HEK293 (cell line): ENCODE results near the gene MTCL1.

ENCODE experiments used
- CTCF ChIA-PET: fragments of 350-600 bp; formaldehyde crosslinking; extraction: SDS; loops from one replicate; lab custom pipeline; 2021; ENCODE audit warnings: antibody characterized with exemption; lab: Yijun Ruan, JAX
- POLR2A ChIA-PET: fragments of 300-600 bp; formaldehyde crosslinking; extraction: SDS; loops from one replicate; lab custom pipeline; 2020; ENCODE audit warnings: antibody characterized with exemption, inconsistent platforms; lab: Yijun Ruan, JAX
- H3K27ac ChIP-seq: fragments of 200-500 bp; sonication (Bioruptor generic); 2 replicates; pipeline ENCODE4 v1.5.1; 2014; ENCODE audit warnings: low read depth, low read length, control low read depth, inconsistent platforms; ENCODE audit errors: extremely low read depth
- H3K36me3 ChIP-seq, 2 experiments: fragments of 200-500 bp in 1 of 2; sonication (Bioruptor generic) in 1 of 2; 1 replicate in 1 of 2; 2 replicates in 1 of 2; pipeline ENCODE4 v1.5.1; 2014 to 2017; ENCODE audit warnings: inconsistent platforms in 2 of 2, low read length in 2 of 2; ENCODE audit not compliant: control insufficient read depth in 2 of 2, insufficient read depth in 1 of 2
- H3K4me1 ChIP-seq: fragments of 200-500 bp; sonication (Bioruptor generic); 2 replicates; pipeline ENCODE4 v1.5.1; 2014; ENCODE audit warnings: mild to moderate bottlenecking, low read length, inconsistent platforms; ENCODE audit not compliant: control insufficient read depth, insufficient read depth
- H3K4me3 ChIP-seq: 2 replicates; pipeline ENCODE4 v1.5.1; 2011; ENCODE audit warnings: low read depth, mild to moderate bottlenecking, control low read depth, low read length, moderate library complexity
- H3K9me3 ChIP-seq: fragments of 200-500 bp; sonication (Bioruptor generic); 2 replicates; pipeline ENCODE4 v1.5.1; 2014; ENCODE audit warnings: low read depth, low read length, inconsistent platforms; ENCODE audit not compliant: control insufficient read depth, insufficient read depth
- FEZF1 ChIP-seq: fragments of 450-650 bp; formaldehyde crosslinking; IDR thresholded peaks from 2 replicates; pipeline ENCODE4 v1.5.1; 2016; ENCODE audit warnings: missing biosample characterization, missing genetic modification characterization
- KLF9 ChIP-seq: fragments of 450-650 bp; formaldehyde crosslinking; IDR thresholded peaks from 2 replicates; pipeline ENCODE4 v1.5.1; 2016; ENCODE audit warnings: missing biosample characterization, missing genetic modification characterization, low read depth
- MZF1 ChIP-seq: fragments of 450-650 bp; formaldehyde crosslinking; IDR thresholded peaks from 2 replicates; pipeline ENCODE4 v1.5.1; 2017; ENCODE audit warnings: missing biosample characterization, missing genetic modification characterization, borderline replicate concordance
- SP7 ChIP-seq: fragments of 450-650 bp; formaldehyde crosslinking; IDR thresholded peaks from 2 replicates; pipeline ENCODE4 v1.5.1; 2016; ENCODE audit warnings: missing biosample characterization, missing genetic modification characterization
- YY2 ChIP-seq: fragments of 450-650 bp; formaldehyde crosslinking; IDR thresholded peaks from 2 replicates; pipeline ENCODE4 v1.5.1; 2016; ENCODE audit warnings: missing biosample characterization, missing genetic modification characterization
- ZBTB17 ChIP-seq: fragments of 450-650 bp; formaldehyde crosslinking; IDR thresholded peaks from 2 replicates; pipeline ENCODE4 v1.5.1; 2016; ENCODE audit warnings: missing biosample characterization, missing genetic modification characterization
- ZBTB21 ChIP-seq: fragments of 450-650 bp; formaldehyde crosslinking; IDR thresholded peaks from 2 replicates; pipeline ENCODE4 v1.5.1; 2017; ENCODE audit warnings: missing biosample characterization, missing genetic modification characterization
- ZFHX2 ChIP-seq: fragments of 450-650 bp; formaldehyde crosslinking; conservative IDR thresholded peaks from 2 replicates; pipeline ENCODE4 v1.5.1; 2016; ENCODE audit warnings: missing biosample characterization, missing genetic modification characterization
- ZFP3 ChIP-seq: fragments of 450-650 bp; formaldehyde crosslinking; IDR thresholded peaks from 2 replicates; pipeline ENCODE4 v1.5.1; 2016; ENCODE audit warnings: low read depth, missing biosample characterization, missing genetic modification characterization
- ZFP37 ChIP-seq: fragments of 450-650 bp; formaldehyde crosslinking; IDR thresholded peaks from 2 replicates; pipeline ENCODE4 v1.5.1; 2016; ENCODE audit warnings: missing biosample characterization, missing genetic modification characterization
- ZNF121 ChIP-seq: fragments of 450-650 bp; formaldehyde crosslinking; IDR thresholded peaks from 2 replicates; pipeline ENCODE4 v1.5.1; 2016; ENCODE audit warnings: missing biosample characterization, missing genetic modification characterization
- ZNF335 ChIP-seq: fragments of 450-650 bp; formaldehyde crosslinking; conservative IDR thresholded peaks from 2 replicates; pipeline ENCODE4 v1.5.1; 2016; ENCODE audit warnings: missing biosample characterization, missing genetic modification characterization
- ZNF560 ChIP-seq: fragments of 450-650 bp; formaldehyde crosslinking; IDR thresholded peaks from 2 replicates; pipeline ENCODE4 v1.5.1; 2017; ENCODE audit warnings: missing biosample characterization, missing genetic modification characterization, borderline replicate concordance
- ZNF707 ChIP-seq: fragments of 450-650 bp; formaldehyde crosslinking; IDR thresholded peaks from 2 replicates; pipeline ENCODE4 v1.5.1; 2016; ENCODE audit warnings: missing biosample characterization, missing genetic modification characterization
- TF ChIP-seq, protein P1 (sequence below): fragments of 450-650 bp; formaldehyde crosslinking; IDR thresholded peaks from 2 replicates; pipeline ENCODE4 v1.5.1; 2017; ENCODE audit warnings: missing biosample characterization, missing genetic modification characterization
- TF ChIP-seq, protein P2 (sequence below): fragments of 450-650 bp; formaldehyde crosslinking; IDR thresholded peaks from 2 replicates; pipeline ENCODE4 v1.5.1; 2016; ENCODE audit warnings: missing biosample characterization, missing genetic modification characterization
- TF ChIP-seq, protein P3 (sequence below): fragments of 450-650 bp; formaldehyde crosslinking; IDR thresholded peaks from 2 replicates; pipeline ENCODE4 v1.5.1; 2016; ENCODE audit warnings: missing biosample characterization, missing genetic modification characterization, low read depth
- TF ChIP-seq, protein P4 (sequence below): fragments of 450-650 bp; formaldehyde crosslinking; IDR thresholded peaks from 2 replicates; pipeline ENCODE4 v1.5.1; 2017; ENCODE audit warnings: missing biosample characterization, missing genetic modification characterization
- TF ChIP-seq, protein P5 (sequence below): fragments of 450-650 bp; formaldehyde crosslinking; IDR thresholded peaks from 2 replicates; pipeline ENCODE4 v1.5.1; 2017; ENCODE audit warnings: missing biosample characterization, missing genetic modification characterization
- TF ChIP-seq, protein P6 (sequence below): fragments of 450-650 bp; formaldehyde crosslinking; IDR thresholded peaks from 2 replicates; pipeline ENCODE4 v1.5.1; 2016; ENCODE audit warnings: missing biosample characterization, missing genetic modification characterization, low read depth
- TF ChIP-seq, protein P7 (sequence below): fragments of 450-650 bp; formaldehyde crosslinking; IDR thresholded peaks from 2 replicates; pipeline ENCODE4; 2016; ENCODE audit warnings: missing biosample characterization, missing genetic modification characterization
- TF ChIP-seq, protein P8 (sequence below): fragments of 450-650 bp; formaldehyde crosslinking; IDR thresholded peaks from 2 replicates; pipeline ENCODE4 v1.5.1; 2017; ENCODE audit warnings: missing biosample characterization, mild to moderate bottlenecking, missing genetic modification characterization, moderate library complexity

MTCL1 gene

DNA sequence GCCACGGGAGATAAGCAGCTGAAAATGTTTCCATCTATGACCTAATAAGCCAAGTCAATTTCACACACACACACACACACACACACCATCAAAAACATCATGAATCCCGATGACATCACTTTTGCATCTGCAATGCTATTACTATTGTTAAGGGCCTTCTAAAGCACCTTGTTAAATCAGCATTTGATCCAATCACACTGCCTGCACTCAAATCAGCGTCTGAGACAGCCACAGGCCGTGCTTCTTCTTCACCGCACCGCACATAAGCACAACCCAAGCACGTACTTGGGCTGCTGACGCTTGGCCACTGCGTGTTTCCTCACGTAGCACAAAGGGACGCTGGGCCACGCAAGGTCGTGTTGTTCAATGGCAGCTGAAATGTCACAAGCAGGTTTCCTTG lies 15.8 kb upstream of the MTCL1 start:
- TF ChIP-seq, protein P1, sequence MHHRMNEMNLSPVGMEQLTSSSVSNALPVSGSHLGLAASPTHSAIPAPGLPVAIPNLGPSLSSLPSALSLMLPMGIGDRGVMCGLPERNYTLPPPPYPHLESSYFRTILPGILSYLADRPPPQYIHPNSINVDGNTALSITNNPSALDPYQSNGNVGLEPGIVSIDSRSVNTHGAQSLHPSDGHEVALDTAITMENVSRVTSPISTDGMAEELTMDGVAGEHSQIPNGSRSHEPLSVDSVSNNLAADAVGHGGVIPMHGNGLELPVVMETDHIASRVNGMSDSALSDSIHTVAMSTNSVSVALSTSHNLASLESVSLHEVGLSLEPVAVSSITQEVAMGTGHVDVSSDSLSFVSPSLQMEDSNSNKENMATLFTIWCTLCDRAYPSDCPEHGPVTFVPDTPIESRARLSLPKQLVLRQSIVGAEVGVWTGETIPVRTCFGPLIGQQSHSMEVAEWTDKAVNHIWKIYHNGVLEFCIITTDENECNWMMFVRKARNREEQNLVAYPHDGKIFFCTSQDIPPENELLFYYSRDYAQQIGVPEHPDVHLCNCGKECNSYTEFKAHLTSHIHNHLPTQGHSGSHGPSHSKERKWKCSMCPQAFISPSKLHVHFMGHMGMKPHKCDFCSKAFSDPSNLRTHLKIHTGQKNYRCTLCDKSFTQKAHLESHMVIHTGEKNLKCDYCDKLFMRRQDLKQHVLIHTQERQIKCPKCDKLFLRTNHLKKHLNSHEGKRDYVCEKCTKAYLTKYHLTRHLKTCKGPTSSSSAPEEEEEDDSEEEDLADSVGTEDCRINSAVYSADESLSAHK, result peak; percentile 35; the same call in 1 of the 2 replicates
- TF ChIP-seq, protein P2, sequence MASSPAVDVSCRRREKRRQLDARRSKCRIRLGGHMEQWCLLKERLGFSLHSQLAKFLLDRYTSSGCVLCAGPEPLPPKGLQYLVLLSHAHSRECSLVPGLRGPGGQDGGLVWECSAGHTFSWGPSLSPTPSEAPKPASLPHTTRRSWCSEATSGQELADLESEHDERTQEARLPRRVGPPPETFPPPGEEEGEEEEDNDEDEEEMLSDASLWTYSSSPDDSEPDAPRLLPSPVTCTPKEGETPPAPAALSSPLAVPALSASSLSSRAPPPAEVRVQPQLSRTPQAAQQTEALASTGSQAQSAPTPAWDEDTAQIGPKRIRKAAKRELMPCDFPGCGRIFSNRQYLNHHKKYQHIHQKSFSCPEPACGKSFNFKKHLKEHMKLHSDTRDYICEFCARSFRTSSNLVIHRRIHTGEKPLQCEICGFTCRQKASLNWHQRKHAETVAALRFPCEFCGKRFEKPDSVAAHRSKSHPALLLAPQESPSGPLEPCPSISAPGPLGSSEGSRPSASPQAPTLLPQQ (tag by site-specific recombination), result peak; percentile 30; the same call in 1 of the 2 replicates
- TF ChIP-seq, protein P3, sequence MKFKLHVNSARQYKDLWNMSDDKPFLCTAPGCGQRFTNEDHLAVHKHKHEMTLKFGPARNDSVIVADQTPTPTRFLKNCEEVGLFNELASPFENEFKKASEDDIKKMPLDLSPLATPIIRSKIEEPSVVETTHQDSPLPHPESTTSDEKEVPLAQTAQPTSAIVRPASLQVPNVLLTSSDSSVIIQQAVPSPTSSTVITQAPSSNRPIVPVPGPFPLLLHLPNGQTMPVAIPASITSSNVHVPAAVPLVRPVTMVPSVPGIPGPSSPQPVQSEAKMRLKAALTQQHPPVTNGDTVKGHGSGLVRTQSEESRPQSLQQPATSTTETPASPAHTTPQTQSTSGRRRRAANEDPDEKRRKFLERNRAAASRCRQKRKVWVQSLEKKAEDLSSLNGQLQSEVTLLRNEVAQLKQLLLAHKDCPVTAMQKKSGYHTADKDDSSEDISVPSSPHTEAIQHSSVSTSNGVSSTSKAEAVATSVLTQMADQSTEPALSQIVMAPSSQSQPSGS, result peak; percentile 87
- TF ChIP-seq ZNF335 (peak; percentile 43; the same call in 1 of the 2 replicates), ZBTB21 (tag by site-specific recombination) (peak; percentile 41; the same call in 1 of the 2 replicates), YY2 (peak; percentile 55), SP7 (tag by site-specific recombination) (no peak), ZFHX2 (no peak), ZFP3 (no peak)
- TF ChIP-seq, protein P4, sequence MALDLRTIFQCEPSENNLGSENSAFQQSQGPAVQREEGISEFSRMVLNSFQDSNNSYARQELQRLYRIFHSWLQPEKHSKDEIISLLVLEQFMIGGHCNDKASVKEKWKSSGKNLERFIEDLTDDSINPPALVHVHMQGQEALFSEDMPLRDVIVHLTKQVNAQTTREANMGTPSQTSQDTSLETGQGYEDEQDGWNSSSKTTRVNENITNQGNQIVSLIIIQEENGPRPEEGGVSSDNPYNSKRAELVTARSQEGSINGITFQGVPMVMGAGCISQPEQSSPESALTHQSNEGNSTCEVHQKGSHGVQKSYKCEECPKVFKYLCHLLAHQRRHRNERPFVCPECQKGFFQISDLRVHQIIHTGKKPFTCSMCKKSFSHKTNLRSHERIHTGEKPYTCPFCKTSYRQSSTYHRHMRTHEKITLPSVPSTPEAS (tag by site-specific recombination), result peak; percentile 47
- TF ChIP-seq, protein P5, sequence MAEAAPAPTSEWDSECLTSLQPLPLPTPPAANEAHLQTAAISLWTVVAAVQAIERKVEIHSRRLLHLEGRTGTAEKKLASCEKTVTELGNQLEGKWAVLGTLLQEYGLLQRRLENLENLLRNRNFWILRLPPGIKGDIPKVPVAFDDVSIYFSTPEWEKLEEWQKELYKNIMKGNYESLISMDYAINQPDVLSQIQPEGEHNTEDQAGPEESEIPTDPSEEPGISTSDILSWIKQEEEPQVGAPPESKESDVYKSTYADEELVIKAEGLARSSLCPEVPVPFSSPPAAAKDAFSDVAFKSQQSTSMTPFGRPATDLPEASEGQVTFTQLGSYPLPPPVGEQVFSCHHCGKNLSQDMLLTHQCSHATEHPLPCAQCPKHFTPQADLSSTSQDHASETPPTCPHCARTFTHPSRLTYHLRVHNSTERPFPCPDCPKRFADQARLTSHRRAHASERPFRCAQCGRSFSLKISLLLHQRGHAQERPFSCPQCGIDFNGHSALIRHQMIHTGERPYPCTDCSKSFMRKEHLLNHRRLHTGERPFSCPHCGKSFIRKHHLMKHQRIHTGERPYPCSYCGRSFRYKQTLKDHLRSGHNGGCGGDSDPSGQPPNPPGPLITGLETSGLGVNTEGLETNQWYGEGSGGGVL (tag by site-specific recombination), result peak; percentile 62
- Histone ChIP-seq H3K36me3 (no peaks in the 10 kb centered on the region), H3K27ac (no peak overlapping the region), H3K4me1 (no peaks in the 10 kb centered on the region), H3K4me3 (no peak overlapping the region), H3K9me3 (no peaks in the 10 kb centered on the region)
- ChIA-PET CTCF (interaction anchor here (0.5 to 1.0 kb wide), 5 partner anchors 26 to 1648 kb away, joined by 3 to 4 read pairs (median 4); no protein-coding TSS in a partner anchor), POLR2A (no interaction called here)

DNA sequence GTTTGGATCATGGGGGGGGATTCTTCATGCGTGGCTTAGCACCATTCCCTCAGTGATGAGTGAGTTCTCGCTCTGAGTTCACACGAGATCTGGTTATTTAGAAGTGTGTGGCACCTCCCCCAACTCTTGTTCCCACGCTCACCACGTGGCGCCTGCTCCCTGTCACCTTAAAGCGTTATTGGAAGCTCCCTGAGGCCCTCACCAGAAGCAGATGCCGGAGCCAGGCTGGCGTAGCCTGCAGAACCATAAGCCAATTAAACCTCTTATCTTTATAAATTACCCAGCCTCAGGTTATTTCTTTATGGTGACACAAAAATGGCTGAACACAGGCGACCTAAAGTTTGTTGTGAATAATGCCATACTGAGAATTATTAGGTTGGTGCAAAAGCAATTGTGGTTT lies 10.5 kb upstream of the MTCL1 start:
- Histone ChIP-seq H3K36me3 (no peaks in the 10 kb centered on the region), H3K4me1 (no peaks in the 10 kb centered on the region), H3K9me3 (no peaks in the 10 kb centered on the region), H3K27ac (no peak overlapping the region), H3K4me3 (no peak overlapping the region)
- ChIA-PET CTCF (interaction anchor here (1.2 to 2.7 kb wide), 5 partner anchors 12 to 342 kb away, joined by 4 to 49 read pairs (median 7); no protein-coding TSS in a partner anchor), POLR2A (no interaction called here)
- TF ChIP-seq, protein P6, sequence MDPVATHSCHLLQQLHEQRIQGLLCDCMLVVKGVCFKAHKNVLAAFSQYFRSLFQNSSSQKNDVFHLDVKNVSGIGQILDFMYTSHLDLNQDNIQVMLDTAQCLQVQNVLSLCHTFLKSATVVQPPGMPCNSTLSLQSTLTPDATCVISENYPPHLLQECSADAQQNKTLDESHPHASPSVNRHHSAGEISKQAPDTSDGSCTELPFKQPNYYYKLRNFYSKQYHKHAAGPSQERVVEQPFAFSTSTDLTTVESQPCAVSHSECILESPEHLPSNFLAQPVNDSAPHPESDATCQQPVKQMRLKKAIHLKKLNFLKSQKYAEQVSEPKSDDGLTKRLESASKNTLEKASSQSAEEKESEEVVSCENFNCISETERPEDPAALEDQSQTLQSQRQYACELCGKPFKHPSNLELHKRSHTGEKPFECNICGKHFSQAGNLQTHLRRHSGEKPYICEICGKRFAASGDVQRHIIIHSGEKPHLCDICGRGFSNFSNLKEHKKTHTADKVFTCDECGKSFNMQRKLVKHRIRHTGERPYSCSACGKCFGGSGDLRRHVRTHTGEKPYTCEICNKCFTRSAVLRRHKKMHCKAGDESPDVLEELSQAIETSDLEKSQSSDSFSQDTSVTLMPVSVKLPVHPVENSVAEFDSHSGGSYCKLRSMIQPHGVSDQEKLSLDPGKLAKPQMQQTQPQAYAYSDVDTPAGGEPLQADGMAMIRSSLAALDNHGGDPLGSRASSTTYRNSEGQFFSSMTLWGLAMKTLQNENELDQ (tag by site-specific recombination), result no peak
- no peak for TF ChIP-seq ZBTB17
- no peak for TF ChIP-seq ZNF121 (tag by site-specific recombination)
- TF ChIP-seq KLF9 (tag by site-specific recombination), result no peak
- TF ChIP-seq MZF1, result no peak
- TF ChIP-seq, protein P7, sequence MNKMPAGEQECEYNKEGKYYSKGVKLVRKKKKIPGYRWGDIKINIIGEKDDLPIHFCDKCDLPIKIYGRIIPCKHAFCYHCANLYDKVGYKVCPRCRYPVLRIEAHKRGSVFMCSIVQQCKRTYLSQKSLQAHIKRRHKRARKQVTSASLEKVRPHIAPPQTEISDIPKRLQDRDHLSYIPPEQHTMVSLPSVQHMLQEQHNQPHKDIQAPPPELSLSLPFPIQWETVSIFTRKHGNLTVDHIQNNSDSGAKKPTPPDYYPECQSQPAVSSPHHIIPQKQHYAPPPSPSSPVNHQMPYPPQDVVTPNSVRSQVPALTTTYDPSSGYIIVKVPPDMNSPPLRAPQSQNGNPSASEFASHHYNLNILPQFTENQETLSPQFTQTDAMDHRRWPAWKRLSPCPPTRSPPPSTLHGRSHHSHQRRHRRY (tag by site-specific recombination), result no peak
- no peak for TF ChIP-seq ZFP37
- no peak for TF ChIP-seq ZNF707 (tag by site-specific recombination)
- TF ChIP-seq, protein P8, sequence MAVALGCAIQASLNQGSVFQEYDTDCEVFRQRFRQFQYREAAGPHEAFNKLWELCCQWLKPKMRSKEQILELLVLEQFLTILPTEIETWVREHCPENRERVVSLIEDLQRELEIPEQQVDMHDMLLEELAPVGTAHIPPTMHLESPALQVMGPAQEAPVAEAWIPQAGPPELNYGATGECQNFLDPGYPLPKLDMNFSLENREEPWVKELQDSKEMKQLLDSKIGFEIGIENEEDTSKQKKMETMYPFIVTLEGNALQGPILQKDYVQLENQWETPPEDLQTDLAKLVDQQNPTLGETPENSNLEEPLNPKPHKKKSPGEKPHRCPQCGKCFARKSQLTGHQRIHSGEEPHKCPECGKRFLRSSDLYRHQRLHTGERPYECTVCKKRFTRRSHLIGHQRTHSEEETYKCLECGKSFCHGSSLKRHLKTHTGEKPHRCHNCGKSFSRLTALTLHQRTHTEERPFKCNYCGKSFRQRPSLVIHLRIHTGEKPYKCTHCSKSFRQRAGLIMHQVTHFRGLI, result no peak
- no peak for TF ChIP-seq ZNF560 (tag by site-specific recombination)
- TF ChIP-seq FEZF1 (tag by site-specific recombination), result no peak
